Karpas-422 (cell line): ENCODE data around the gene EME2. TPM values are rescaled to one million over a fixed set of nuclear protein-coding genes. Genes with fewer than 3 reads are reported as not detected.
A peak's percentile ranks its signal among the peaks of the same experiment; 100 is the strongest.

Experiments used
- DNase-seq: peaks from one replicate; pipeline ENCODE4 v3.0.0-alpha.2; 2015
- H2AFZ ChIP-seq: fragments of 200-600 bp; sonication (generic); 2 replicates; pipeline ENCODE4 v1.6.1; 2014; ENCODE audit warnings: antibody characterized with exemption, low read length, mixed read lengths
- H3K27ac ChIP-seq: fragments of 200-600 bp; sonication (generic); 2 replicates; pipeline ENCODE4 v1.5.1; 2014; ENCODE audit warnings: mild to moderate bottlenecking, low read length, moderate library complexity
- H3K27me3 ChIP-seq: fragments of 200-600 bp; sonication (generic); 2 replicates; pipeline ENCODE4 v1.6.1; 2014; ENCODE audit warnings: low read length, mixed read lengths
- H3K36me3 ChIP-seq: fragments of 200-600 bp; sonication (generic); 2 replicates; pipeline ENCODE4 v1.6.1; 2014; ENCODE audit warnings: low read length, mixed read lengths; ENCODE audit not compliant: insufficient read depth
- H3K4me1 ChIP-seq: fragments of 200-600 bp; sonication (generic); 2 replicates; pipeline ENCODE4 v1.6.1; 2014; ENCODE audit warnings: mild to moderate bottlenecking, low read length, mixed read lengths
- H3K4me2 ChIP-seq: fragments of 200-600 bp; sonication (generic); 2 replicates; pipeline ENCODE4 v1.6.1; 2014; ENCODE audit warnings: low read length, low read depth, mild to moderate bottlenecking; ENCODE audit not compliant: poor library complexity, severe bottlenecking
- H3K4me3 ChIP-seq: fragments of 200-600 bp; sonication (generic); 2 replicates; pipeline ENCODE4 v1.5.1; 2014; ENCODE audit warnings: mild to moderate bottlenecking, antibody characterized with exemption, low read length, mixed read lengths
- H3K79me2 ChIP-seq: fragments of 200-600 bp; sonication (generic); 2 replicates; pipeline ENCODE4 v1.6.1; 2014; ENCODE audit warnings: mild to moderate bottlenecking, low read length, mixed read lengths
- H3K9ac ChIP-seq: fragments of 200-600 bp; sonication (generic); 2 replicates; pipeline ENCODE4 v1.6.0; 2014; ENCODE audit warnings: low read length
- H3K9me2 ChIP-seq: fragments of 200-600 bp; sonication (generic), shearing (Covaris generic); replicated peaks from 2 replicates; pipeline ENCODE4 v1.6.0; 2014; ENCODE audit warnings: mild to moderate bottlenecking, low read length, moderate library complexity; ENCODE audit not compliant: insufficient read depth
- H3K9me3 ChIP-seq: fragments of 300-700, 200-600 bp; sonication (generic); 2 replicates; pipeline ENCODE4 v1.6.1; 2014; ENCODE audit warnings: low read length, mixed read lengths
- H4K20me1 ChIP-seq: fragments of 200-600 bp; sonication (generic); 2 replicates; pipeline ENCODE4 v1.6.1; 2014; ENCODE audit warnings: mild to moderate bottlenecking, antibody characterized with exemption, low read length, low read depth; ENCODE audit not compliant: insufficient read depth
- total RNA-seq: library from RNA; depleted of rRNA; stranded (reverse); fragments of >200 nt; shearing (Covaris generic); gene quantifications from 2 replicates; pipeline ENCODE4 v1.2.3, GENCODE V29; 2014; ENCODE audit warnings: low replicate concordance

The EME2 gene
- total RNA-seq, 1 experiment from 2014 or later: 7.7 TPM

- Histone ChIP-seq H4K20me1 (peaks cover 17% of the 10 kb centered on the region), H3K4me2 (peak overlapping the region; percentile 97), H3K9ac (peak overlapping the region; percentile 93), H3K4me1 (peaks cover 29% of the 10 kb centered on the region), H3K9me3 (no peaks in the 10 kb centered on the region), H3K27ac (peak overlapping the region; percentile 68), H3K9me2 (no peaks in the 10 kb centered on the region), H2AFZ (no peak overlapping the region), H3K79me2 (peaks cover 49% of the 10 kb centered on the region), H3K36me3 (peaks cover 2% of the 10 kb centered on the region), H3K4me3 (peak overlapping the region; percentile 86), H3K27me3 (no peaks in the 10 kb centered on the region)
- DNase-seq: no peak
These were observed 697 bp upstream of the EME2 start for GRCh38 chr16:1771864-1772361.

GRCh38 chr16:1772908-1773702, 495 bp downstream of the EME2 start, which contains the start of gene MRPS34:
TSS of gene MRPS34 (minus strand) at chr16:1773134. CDS start at chr16:1773119, 15 bp downstream.
- Histone ChIP-seq H2AFZ (peak within 1 kb of the TSS; percentile 43; the same call in 1 of the 2 replicates), H3K27ac (peak within 1 kb of the TSS; percentile 77), H3K9me2 (no peaks in the 10 kb centered on the region), H3K4me1 (peaks cover 29% of the 10 kb centered on the region), H3K9me3 (no peaks in the 10 kb centered on the region), H3K27me3 (no peaks in the 10 kb centered on the region), H4K20me1 (peaks cover 17% of the 10 kb centered on the region), H3K4me3 (peak within 1 kb of the TSS; percentile 86), H3K4me2 (peak within 1 kb of the TSS; percentile 97), H3K9ac (peak within 1 kb of the TSS; percentile 93), H3K79me2 (peaks cover 49% of the 10 kb centered on the region), H3K36me3 (peaks cover 2% of the 10 kb centered on the region)
- DNase-seq: peak; percentile 96

GRCh38 chr16:1773703-1774447, 1.3 kb downstream of the EME2 start:
- peak overlapping the region; percentile 93 for H3K9ac ChIP-seq
- H3K79me2 ChIP-seq: peaks cover 49% of the 10 kb centered on the region
- H3K27me3 ChIP-seq: no peaks in the 10 kb centered on the region
- H3K4me3 ChIP-seq: peak overlapping the region; percentile 86
- peak overlapping the region; percentile 77 for H3K27ac ChIP-seq
- H4K20me1 ChIP-seq: peaks cover 17% of the 10 kb centered on the region
- peaks cover 29% of the 10 kb centered on the region for H3K4me1 ChIP-seq
- peak overlapping the region; percentile 97 for H3K4me2 ChIP-seq
- peak overlapping the region; percentile 43; the same call in 1 of the 2 replicates for H2AFZ ChIP-seq
- H3K9me2 ChIP-seq: no peaks in the 10 kb centered on the region
- DNase-seq: peak; percentile 68
- no peaks in the 10 kb centered on the region for H3K9me3 ChIP-seq
- peaks cover 2% of the 10 kb centered on the region for H3K36me3 ChIP-seq

GRCh38 chr16:1774448-1774780, 1.8 kb downstream of the EME2 start:
- Histone ChIP-seq H3K4me1 (peaks cover 27% of the 10 kb centered on the region), H3K79me2 (peaks cover 49% of the 10 kb centered on the region), H3K9ac (peak overlapping the region; percentile 93), H4K20me1 (peaks cover 22% of the 10 kb centered on the region), H3K4me2 (peak overlapping the region; percentile 97), H3K36me3 (peaks cover 2% of the 10 kb centered on the region), H3K9me3 (no peaks in the 10 kb centered on the region), H3K9me2 (no peaks in the 10 kb centered on the region), H2AFZ (no peak overlapping the region), H3K27me3 (no peaks in the 10 kb centered on the region), H3K4me3 (peak overlapping the region; percentile 86), H3K27ac (no peak overlapping the region)
- no peak for DNase-seq

- no peak for DNase-seq
- peaks cover 21% of the 10 kb centered on the region for H4K20me1 ChIP-seq
- peaks cover 2% of the 10 kb centered on the region for H3K36me3 ChIP-seq
- no peak overlapping the region for H3K27ac ChIP-seq
- no peaks in the 10 kb centered on the region for H3K9me2 ChIP-seq
- H3K9me3 ChIP-seq: no peaks in the 10 kb centered on the region
- H3K79me2 ChIP-seq: peaks cover 46% of the 10 kb centered on the region
- peaks cover 19% of the 10 kb centered on the region for H3K4me1 ChIP-seq
- H2AFZ ChIP-seq: no peak overlapping the region
- H3K27me3 ChIP-seq: no peaks in the 10 kb centered on the region
- H3K9ac ChIP-seq: peak overlapping the region; percentile 93
- peak overlapping the region; percentile 97 for H3K4me2 ChIP-seq
- H3K4me3 ChIP-seq: no peak overlapping the region; the same call in 1 of the 2 replicates
These were observed 2.6 kb downstream of the EME2 start for GRCh38 chr16:1775006-1775845.

- peaks cover 40% of the 10 kb centered on the region for H3K79me2 ChIP-seq
- no peak overlapping the region for H2AFZ ChIP-seq
- no peak overlapping the region for H3K9ac ChIP-seq
- peaks cover 2% of the 10 kb centered on the region; the same call in 1 of the 2 replicates for H3K36me3 ChIP-seq
- DNase-seq: no peak
- H3K4me2 ChIP-seq: no peak overlapping the region
- no peaks in the 10 kb centered on the region for H3K9me3 ChIP-seq
- H3K4me1 ChIP-seq: peaks cover 20% of the 10 kb centered on the region
- peaks cover 18% of the 10 kb centered on the region; the same call in 1 of the 2 replicates for H4K20me1 ChIP-seq
- no peaks in the 10 kb centered on the region for H3K27me3 ChIP-seq
- no peak overlapping the region for H3K27ac ChIP-seq
- H3K4me3 ChIP-seq: no peak overlapping the region
- no peaks in the 10 kb centered on the region for H3K9me2 ChIP-seq
These were observed 3.4 kb downstream of the EME2 start for GRCh38 chr16:1775846-1776671.

GRCh38 chr16:1776672-1776955, 4.0 kb downstream of the EME2 start:
- no peak overlapping the region for H3K9ac ChIP-seq
- peaks cover 42% of the 10 kb centered on the region for H3K79me2 ChIP-seq
- DNase-seq: no peak
- H4K20me1 ChIP-seq: peaks cover 22% of the 10 kb centered on the region; the same call in 1 of the 2 replicates
- H3K36me3 ChIP-seq: peaks cover 2% of the 10 kb centered on the region; the same call in 1 of the 2 replicates
- no peak overlapping the region for H2AFZ ChIP-seq
- H3K9me3 ChIP-seq: no peaks in the 10 kb centered on the region
- no peak overlapping the region for H3K27ac ChIP-seq
- no peaks in the 10 kb centered on the region for H3K27me3 ChIP-seq
- peaks cover 25% of the 10 kb centered on the region for H3K4me1 ChIP-seq
- no peak overlapping the region for H3K4me2 ChIP-seq
- no peak overlapping the region for H3K4me3 ChIP-seq
- H3K9me2 ChIP-seq: no peaks in the 10 kb centered on the region
